Measurements from ENCODE around the gene ZSCAN9. TPM values are rescaled to one million over a fixed set of nuclear protein-coding genes. Genes with fewer than 3 reads are reported as not detected.

Gene ZSCAN9
- total and polyA plus RNA-seq, 9 of the 15 experiments (the other 6 are each of a cell fraction or from before 2014, with no cell fraction given), result 18.8 to 48.9 (median 28.7) TPM

- TF ChIP-seq GTF3C2 (IDR thresholded peaks at IDR 0.05; ENCODE audit: borderline replicate concordance, extremely low read depth, insufficient read length) (no peak), ATF2 (CRISPR knock-in tag; IDR thresholded peaks at IDR 0.05) (no peak), CC2D1A (IDR thresholded peaks at IDR 0.05) (peak; percentile 85), SAFB2 (IDR thresholded peaks at IDR 0.05; ENCODE audit: borderline replicate concordance, low read depth, low read length, severe bottlenecking) (no peak), E2F1 (CRISPR knock-in tag; IDR thresholded peaks at IDR 0.05) (peak; percentile 69; the same call in 1 of the 2 replicates), PURB (CRISPR knock-in tag; IDR thresholded peaks at IDR 0.05; ENCODE audit: low read depth) (no peak), SRSF7 (optimal IDR thresholded peaks at IDR 0.05; ENCODE audit: low read depth, low read length) (no peak), MBD2 (IDR thresholded peaks at IDR 0.05; ENCODE audit: borderline replicate concordance, low read depth) (peak; percentile 87), E2F4 (CRISPR knock-in tag; IDR thresholded peaks at IDR 0.05; ENCODE audit: low read depth) (no peak), TARDBP (IDR thresholded peaks at IDR 0.05) (no peak), ZNF133 (CRISPR knock-in tag; IDR thresholded peaks at IDR 0.05) (no peak), ZNF780A (CRISPR knock-in tag; IDR thresholded peaks at IDR 0.05) (no peak), ZNF444 (CRISPR knock-in tag; IDR thresholded peaks at IDR 0.05) (peak; percentile 27; the same call in 1 of the 2 replicates), NFIX (CRISPR knock-in tag; IDR thresholded peaks at IDR 0.05; ENCODE audit: low read depth) (no peak), MXD1 (CRISPR knock-in tag; IDR thresholded peaks at IDR 0.05; ENCODE audit: borderline replicate concordance, poor library complexity, severe bottlenecking) (no peak), ELF4 (CRISPR knock-in tag; IDR thresholded peaks at IDR 0.05) (peak; percentile 58; the same call in 1 of the 2 replicates), ZFP30 (CRISPR knock-in tag; IDR thresholded peaks at IDR 0.05; ENCODE audit: borderline replicate concordance) (no peak), BDP1 (IDR thresholded peaks at IDR 0.05; ENCODE audit: insufficient read depth, insufficient read length) (no peak), PHF8 (IDR thresholded peaks at IDR 0.05; ENCODE audit: borderline replicate concordance, low read length) (peak; percentile 84), CAMTA2 (CRISPR knock-in tag; conservative IDR thresholded peaks at IDR 0.05) (no peak)
Observed at GRCh38 chr6:28225056-28225834, at the start of gene ZSCAN9 (continued).

Measured in K562 (cell line).